ENCODE results near the gene GLIPR1L1. TPM values are rescaled to one million over a fixed set of nuclear protein-coding genes. Genes with fewer than 3 reads are reported as not detected.
A peak's percentile ranks its signal among the peaks of the same experiment; 100 is the strongest.

The GLIPR1L1 gene, protein sequence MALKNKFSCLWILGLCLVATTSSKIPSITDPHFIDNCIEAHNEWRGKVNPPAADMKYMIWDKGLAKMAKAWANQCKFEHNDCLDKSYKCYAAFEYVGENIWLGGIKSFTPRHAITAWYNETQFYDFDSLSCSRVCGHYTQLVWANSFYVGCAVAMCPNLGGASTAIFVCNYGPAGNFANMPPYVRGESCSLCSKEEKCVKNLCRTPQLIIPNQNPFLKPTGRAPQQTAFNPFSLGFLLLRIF
- not detected for total RNA-seq
- long read RNA-seq, donor 1, partial matches to known transcripts: 0 of 2 reads
- long read RNA-seq, donor 1, other reads (novel, unspliced or antisense): 2 of 2 reads
- long read RNA-seq, donor 2: 0 reads

DNA sequence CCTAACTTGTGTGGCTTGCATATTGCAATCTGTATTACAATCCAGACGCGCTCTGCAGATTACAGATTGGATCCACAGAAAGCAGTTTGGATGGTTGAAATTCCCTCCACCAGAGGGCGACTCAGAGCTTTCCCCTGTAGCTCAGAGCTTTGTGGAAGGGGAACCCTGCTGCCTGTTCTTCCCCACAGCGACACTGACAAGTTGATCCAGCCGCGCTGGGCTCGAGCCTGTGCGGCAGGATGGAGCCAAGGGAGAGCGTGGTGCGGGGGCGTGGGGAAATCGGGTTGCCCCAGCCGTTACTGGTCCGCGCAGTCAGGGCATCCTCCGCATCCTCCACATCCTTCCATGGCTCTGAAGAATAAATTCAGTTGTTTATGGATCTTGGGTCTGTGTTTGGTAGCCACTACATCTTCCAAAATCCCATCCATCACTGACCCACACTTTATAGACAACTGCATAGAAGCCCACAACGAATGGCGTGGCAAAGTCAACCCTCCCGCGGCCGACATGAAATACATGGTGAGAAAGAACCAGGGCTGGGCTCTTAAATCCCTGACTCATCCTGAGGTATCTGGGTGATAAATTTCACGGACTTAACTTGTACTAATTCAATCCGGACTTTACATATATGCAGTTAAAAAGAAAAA, at the start of gene GLIPR1L1:
TSS of gene GLIPR1L1 (plus strand) at position 287 of the 647 bp plus-strand sequence. CDS start at position 346, 59 bp downstream.
- DNase-seq (ENCODE audit: low spot score): peak; percentile 91
- intact Hi-C loops (cut with DNase I): loop anchor here in 1 of 2 donors (10.0 kb wide), 1 partner anchor 150 kb away; the partner anchor contains the start of gene GLIPR1

DNA sequence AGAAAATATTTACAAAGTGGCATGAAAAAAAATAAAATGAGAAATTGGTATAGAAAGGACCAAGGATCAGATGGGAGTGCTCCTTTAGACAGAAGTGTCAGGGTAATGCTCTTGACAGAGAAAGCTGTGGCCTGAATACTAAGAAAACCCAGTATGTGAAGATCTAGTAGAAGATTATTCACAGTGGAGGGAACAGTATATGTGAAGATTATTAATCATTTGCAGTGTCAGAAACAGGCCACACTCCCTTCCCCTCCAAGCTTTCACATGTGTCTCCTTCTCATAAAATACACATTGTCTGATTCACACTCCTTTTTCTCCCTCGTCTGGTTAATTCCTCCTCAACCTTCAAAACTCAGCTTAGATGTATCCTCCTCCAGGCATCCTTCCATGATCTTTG, 45.6 kb upstream of the GLIPR1L1 start:
- intact Hi-C loops (cut with DNase I): no loop called here

DNA sequence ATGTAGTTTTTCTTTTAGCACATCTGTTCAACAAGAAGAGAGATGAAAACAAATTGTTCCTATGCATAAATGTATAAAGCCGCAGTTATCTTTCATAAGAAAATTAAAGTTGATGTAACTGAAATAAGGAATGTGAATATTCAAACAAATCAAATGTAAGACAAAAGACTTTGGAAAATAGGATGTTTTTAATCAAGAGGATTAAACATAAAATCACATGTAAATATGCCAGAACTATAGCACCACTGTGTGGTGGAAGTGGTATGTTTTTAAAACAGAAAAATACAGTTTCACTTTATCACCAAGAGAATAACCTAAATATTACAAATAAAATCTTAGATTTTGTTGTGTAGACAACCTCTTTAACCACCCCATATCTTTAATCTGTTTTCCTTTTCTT, 44.7 kb upstream of the GLIPR1L1 start:
- intact Hi-C loops (cut with DNase I): no loop called here
- DNase-seq (ENCODE audit: low spot score): no peak

More for the DNA sequence above, 45.6 kb upstream of the GLIPR1L1 start:
- DNase-seq (ENCODE audit: low spot score): no peak

DNA sequence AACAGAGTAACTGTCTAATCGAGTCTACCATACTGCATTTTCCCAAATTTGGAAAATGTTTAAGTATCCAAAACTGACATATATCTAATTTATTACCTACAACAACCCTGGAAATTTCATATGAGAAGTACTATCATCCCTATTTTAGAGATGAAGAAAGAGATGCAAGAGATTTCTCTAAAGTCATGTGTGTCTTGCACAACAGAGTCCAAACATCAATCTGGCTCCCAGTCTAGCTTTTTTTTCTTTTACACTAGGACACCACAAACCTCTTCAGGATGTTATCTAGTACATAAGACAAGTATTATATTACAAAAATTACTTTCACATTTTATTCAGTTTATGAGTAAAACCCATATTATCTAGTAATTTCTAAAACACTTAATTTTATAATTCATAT, 43.5 kb upstream of the GLIPR1L1 start:
- intact Hi-C loops (cut with DNase I): no loop called here
- DNase-seq (ENCODE audit: low spot score): no peak

DNA sequence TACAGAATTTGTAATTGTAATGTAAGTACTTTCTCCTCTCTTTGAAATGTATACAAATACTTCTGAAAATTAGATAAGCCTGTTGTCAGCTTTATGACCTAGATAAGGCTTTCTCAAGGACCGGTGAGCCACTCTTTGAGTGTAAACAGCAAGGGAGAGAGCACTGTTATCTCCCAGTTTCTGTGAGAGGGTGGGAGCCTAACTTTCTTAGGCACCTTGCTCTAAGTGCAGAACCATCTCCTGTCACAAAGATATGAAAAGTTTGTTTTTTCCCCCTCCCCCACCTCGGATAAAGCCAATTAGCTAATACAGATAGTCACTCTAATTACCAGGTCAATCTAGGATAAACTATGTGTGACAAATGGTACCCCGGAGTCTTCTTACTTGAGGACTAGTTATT, 40.1 kb upstream of the GLIPR1L1 start:
- no peak for DNase-seq (ENCODE audit: low spot score)
- intact Hi-C loops (cut with DNase I): no loop called here

DNA sequence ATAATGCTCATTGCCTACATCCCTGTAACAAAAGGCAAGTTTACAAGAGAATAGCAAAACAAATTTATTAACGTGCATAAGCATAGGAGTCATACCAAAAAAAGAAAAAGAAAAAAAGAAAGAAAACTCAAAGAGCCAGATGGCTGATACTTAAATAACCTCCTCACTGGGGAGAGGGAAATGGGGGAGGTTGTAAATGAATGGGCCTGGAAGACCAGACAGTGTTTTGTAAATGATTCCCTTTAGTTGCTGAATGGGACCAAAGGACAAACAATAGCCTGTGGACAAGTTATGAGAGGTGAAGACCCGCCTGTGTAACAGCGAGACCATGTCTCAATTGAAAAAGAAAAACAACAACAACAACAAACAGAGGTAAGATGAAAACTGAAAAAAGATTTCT, 39.7 kb upstream of the GLIPR1L1 start:
- no peak for DNase-seq (ENCODE audit: low spot score)
- intact Hi-C loops (cut with DNase I): no loop called here

DNA sequence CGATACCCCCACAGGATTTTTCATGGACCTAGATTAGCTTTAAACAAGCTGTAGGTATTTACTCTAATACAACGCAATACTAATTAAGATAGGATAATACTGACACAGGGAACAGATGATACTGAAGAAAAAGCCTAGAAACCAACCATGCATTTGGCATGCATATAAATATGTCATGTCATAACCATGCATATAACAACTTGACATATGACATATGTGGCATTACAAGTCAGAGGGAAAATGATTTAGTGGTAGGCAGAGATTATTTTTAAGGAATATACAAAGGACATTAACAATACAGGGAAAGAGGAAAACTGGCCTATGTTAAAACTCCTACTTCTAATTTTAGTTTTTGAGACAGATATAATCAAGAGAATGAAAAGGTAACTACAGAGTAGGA, 32.2 kb upstream of the GLIPR1L1 start:
- DNase-seq (ENCODE audit: low spot score): no peak
- intact Hi-C loops (cut with DNase I): loop anchor here in 1 of 2 donors (5.0 kb wide), 1 partner anchor 1345 kb away; no protein-coding TSS in a partner anchor

DNA sequence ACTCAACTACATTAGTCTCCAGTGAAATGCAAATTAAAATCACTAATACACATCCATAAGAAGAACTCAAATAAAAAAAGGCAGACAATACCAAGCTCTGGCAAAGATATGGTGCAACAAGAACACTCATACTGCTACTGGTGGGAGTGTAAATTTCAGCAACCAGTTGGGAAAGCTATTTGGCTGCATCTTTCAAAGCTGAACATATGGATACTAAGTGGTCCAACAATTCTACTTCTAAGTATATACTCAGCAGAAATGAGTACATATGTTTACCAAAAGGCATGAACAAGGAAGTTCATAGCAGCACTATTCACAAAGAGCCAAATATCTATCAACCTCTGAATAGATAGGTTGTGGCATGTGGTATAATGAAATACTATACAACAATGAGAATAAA, 31.7 kb upstream of the GLIPR1L1 start:
- DNase-seq (ENCODE audit: low spot score): no peak
- intact Hi-C loops (cut with DNase I): loop anchor here in 1 of 2 donors (5.0 kb wide), 1 partner anchor 1345 kb away; no protein-coding TSS in a partner anchor

DNA sequence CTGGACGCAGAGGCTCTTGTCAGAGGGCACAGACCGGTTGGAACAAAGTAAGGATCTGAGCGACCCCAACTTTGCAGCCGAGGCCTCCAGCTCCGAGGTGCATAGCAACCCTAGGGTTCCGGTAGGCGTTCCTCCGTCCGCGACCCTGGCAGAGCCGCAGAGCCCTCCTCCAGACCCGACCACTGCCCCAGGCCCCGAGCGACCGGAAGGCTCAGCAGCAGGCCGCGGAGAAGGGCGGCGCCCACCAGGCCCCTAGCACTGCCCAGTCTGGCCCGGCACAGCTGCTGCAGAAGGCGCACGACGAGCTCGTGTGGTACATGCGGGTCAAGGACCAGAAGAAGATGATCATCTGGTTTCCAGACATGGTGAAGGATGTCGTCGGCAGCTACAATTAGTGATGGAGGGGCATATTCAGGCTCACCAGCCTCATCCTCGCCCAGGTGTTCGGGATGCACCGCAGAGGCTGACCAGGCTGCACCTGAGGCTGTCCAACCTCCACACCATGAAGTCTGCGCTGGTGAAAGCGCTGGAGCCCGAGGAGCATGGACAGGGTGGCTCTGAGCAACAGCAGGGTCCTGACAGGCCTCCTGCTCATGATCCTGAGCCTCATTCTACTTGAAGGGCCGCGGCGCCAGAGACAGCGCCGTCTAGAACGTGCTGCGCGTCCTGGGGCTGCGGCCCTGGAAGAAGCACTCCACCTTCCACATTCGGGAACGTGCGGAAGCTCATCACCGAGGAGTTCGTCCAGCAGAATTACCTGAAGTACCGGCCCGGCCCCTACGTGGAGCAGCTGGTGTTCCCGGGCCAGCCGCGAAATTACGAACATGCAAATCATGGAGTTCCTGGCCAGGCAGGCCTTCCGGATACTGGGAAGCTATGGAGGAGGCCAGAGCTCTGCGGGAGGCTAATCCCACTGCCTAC, 28.8 kb upstream of the GLIPR1L1 start:
- intact Hi-C loops (cut with DNase I): no loop called here
- DNase-seq (ENCODE audit: low spot score): peak; percentile 74

DNA sequence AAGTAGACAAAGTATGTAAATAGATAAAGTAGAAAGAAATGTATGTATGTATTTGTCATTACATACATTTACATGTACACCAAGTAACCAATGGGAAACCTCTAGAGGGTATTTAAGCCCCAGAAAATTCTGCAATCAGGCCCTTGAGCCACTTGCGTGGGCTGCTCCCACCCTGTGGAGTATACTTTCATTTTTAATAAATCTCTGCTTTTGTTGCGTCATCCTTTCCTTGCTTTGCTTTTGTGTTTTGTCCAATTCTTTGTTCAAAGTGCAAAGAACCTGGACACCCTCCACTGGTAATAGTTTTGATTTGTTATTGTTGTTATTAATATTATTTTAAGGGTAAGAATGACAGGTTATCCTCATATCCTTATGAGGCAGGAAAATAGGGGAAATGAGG, 26.2 kb upstream of the GLIPR1L1 start:
- intact Hi-C loops (cut with DNase I): no loop called here
- DNase-seq (ENCODE audit: low spot score): no peak

DNA sequence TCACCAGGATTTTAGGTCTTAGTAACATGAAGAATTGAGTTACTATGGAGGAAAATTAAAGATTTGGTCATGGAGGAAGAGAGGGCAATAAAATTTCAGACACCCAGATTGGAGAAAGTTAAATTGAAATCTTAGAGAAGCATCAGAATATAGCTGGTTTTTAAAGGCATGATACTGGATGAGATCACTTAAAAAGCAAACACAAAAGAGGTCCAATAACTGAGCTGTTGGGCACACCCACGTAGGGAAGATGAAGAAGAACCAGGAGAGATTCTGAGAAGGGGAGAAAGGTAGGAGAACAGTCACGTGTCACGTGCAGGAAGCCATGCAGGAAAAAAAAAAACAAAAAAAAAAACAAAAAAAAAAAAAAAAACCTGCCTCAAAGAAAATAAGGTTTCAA, 23.1 kb upstream of the GLIPR1L1 start:
- DNase-seq (ENCODE audit: low spot score): no peak
- intact Hi-C loops (cut with DNase I): no loop called here

DNA sequence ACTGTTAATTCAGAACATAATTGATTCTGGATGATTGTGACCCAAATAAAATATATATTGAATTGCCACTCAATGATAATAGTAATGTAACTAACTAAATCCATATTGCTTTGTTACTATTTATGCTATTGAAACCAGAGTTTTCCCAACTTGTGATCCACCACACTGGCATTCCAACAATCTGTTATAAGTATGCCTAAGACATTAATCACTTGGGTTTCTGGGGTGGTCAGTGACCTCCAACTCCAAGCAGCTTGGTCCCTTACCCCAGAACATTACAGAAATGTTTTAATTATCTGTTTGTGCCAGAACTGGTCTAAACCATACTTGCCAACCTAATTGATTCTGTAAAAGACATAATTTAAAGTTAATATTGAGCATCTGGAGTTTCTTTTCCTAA, 19.0 kb upstream of the GLIPR1L1 start:
- no peak for DNase-seq (ENCODE audit: low spot score)
- intact Hi-C loops (cut with DNase I): no loop called here

DNA sequence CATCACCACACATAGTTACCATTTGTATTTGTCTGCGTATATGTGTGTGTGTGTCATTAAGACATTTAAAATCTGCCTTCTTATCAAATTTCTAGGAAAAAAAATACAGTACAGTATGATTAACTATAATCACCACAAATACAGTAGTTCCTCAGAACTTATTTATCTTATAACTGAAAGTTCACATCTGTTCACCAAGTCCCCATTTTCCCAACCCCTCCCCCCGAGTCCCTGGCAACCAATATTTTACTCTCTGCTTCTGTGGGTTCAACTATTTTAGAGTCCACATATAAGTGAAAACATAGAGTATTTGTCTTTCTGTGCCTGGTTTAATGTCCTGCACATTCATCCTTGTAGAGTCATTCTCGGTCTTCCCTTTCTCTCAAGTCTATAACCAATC, 16.7 kb upstream of the GLIPR1L1 start:
- DNase-seq (ENCODE audit: low spot score): no peak
- intact Hi-C loops (cut with DNase I): no loop called here

DNA sequence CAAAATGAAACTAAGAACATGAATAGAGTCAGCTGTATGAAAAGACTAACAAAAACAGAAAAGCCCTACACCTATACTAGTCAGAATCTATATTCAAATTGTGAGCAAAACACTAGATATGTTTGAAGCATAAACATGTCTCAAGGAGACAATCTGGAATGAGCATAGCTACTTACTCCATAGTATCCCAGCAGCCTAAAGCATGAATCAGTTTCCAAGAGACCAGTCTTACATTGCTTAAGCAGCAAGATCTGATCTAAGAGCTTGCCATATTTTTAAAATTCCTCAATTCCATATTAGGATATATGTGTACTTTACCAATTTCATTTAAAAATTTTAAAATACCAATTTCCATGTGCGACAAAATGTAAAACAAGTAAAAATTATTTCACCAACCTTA, 12.0 kb upstream of the GLIPR1L1 start:
- intact Hi-C loops (cut with DNase I): no loop called here
- DNase-seq (ENCODE audit: low spot score): no peak

DNA sequence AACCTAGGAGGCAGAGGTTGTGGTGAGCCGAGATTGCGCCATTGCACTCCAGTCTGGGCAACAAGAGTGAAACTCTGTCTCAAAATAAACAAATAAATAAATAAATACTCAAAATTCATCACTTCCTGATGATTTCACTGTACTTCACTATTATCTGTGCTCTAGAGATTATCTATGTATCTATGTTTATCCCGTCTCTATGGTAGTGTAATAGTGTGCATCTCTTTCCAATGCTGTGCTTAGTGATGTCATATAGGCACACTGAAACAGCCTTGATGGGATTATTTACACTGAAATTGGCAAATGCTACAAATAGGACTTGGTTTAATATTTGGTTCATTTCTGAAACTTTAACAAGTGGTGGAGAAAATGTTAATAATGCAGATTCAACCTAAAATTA, 10.8 kb upstream of the GLIPR1L1 start:
- DNase-seq (ENCODE audit: low spot score): no peak
- intact Hi-C loops (cut with DNase I): no loop called here

DNA sequence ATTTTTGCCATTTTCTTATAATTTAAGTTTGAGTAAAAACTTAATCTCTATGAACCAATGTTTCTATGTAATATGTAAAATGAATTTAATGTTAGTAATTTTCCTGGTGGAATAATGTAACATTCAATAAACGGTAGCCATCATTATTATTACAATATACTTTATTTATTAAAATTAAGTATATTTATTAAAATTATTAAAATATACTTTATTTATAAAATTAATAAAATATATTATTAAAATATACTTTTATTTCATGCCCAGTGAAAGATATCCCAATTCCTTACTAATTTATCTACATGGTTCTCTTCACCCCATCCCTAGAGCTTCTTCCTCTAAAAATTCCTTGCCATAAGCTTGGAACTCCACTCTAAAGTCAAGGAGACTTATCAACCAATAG, 6.8 kb upstream of the GLIPR1L1 start:
- DNase-seq (ENCODE audit: low spot score): no peak
- intact Hi-C loops (cut with DNase I): no loop called here

DNA sequence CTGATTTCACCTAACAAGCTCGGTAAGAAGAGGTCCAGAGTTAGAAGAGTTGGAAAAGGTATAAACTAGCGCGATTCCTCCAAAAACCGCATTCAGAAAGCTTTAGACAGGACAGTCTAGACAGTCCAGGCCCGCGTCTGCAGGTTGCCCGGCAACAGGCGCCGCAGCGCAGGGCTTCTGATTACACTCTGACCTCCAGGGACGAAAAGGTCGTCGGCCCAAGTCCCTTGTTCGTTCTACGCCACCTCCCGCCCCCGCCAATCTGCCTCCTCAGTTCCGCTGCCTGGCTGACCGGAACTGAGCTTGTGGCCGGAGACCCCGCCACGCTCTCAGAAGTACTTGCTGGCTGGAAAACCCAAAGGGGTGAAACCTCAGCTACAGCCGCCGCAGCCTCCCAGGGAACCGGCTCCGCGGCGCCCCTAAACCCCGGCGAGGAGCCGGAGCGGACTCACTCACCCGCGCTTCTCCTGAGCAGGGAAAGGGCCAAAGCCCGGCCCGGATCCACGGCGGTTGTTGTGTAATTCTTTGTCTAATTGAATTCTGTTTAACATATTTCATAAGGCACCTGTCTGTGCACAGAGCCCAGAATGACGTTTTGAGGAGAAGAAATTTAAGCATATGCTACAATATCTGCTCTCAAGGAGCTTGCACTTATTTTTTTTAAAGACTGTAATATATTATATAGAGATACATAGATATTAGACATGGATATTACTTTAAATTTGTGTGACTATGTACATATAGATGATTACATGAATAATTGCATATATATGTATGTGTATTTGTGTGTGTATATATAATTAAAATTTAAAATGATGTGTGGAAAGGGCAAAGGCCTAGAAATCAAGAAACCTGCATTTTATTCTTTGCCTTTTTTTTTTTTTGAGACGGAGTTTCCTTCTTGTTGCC, 4.3 kb upstream of the GLIPR1L1 start, which contains the start of gene CAPS2:
TSS of gene CAPS2 (minus strand) at position 407 of the 909 bp plus-strand sequence. CDS start 3,826 bp downstream, outside the sequence.
- intact Hi-C loops (cut with DNase I): loop anchor here in 1 of 2 donors (10.0 kb wide), 1 partner anchor 155 kb away; the partner anchor contains the start of gene GLIPR1

DNA sequence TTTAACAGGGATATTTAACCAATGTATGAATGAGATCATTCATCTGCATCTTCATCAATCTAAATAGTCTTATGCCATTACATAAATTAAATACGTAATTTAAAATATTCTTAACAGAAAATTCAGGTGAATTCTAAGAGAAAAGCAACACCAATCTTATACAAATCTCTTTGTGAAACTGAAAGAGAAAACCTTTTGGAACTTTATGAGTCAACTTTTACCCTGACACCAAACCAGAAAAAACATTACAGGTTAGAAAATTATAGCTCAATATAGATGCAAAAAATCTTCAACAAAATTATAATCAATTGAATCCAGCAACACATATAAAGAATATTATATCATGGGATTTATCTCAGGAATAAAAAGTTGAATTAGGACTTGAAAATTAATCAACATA, 3.4 kb downstream of the GLIPR1L1 start:
- intact Hi-C loops (cut with DNase I): loop anchor here in 1 of 2 donors (10.0 kb wide), 1 partner anchor 147 kb away; the partner anchor contains the start of gene GLIPR1
- DNase-seq (ENCODE audit: low spot score): no peak

More for the DNA sequence above, 4.3 kb upstream of the GLIPR1L1 start, which contains the start of gene CAPS2:
- peak; percentile 95 for DNase-seq (ENCODE audit: low spot score)

Measured in posterior vena cava (tissue), 2 donors.